Ecto neural progenitor cell (in vitro differentiated cells): Measurements from ENCODE around the gene EMX1.

Source experiments
- DNase-seq: peaks from one replicate; pipeline ENCODE4 v3.0.0-alpha.2; 2018; ENCODE audit warnings: low spot score

Gene EMX1

DNA sequence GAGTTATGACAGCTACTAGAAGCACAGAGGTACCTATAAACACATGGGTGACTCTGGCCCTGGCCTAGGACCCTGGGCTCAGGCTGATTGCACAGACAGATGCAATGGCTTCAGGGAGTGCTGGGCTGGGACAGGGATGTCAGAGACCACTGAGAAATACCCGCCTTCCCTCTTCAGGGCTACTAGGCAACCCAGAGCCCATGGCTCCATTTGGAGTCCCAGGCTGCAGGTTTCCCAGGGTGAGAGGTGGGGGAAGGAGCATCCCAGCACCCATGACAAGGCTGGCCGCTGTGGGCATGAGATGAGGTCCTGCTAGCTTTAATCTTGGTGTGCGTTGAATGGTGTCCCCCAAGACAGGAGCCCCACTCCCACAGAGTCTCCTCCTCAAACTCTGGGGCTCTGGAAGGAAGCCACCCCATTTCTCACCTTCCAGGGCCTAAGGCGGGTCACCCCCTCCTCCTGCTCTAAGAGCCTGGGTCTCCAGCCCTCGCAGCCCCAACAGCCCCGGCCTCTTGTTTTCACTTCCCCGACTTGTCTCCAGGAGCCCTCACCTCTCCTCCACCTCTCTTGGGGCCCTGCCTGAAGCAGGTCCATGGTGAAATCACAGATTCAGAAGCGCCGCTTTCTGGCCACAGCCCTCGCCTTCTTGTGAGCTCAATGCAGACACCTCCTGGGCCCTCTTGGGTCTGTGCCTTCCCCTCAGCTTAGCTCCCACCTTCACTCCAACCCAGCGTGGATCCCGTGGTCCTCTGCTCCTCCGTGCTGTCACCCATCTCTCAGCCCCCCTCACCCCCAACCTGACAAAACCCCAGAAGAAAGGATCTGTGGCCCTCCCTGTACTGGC is 41.4 kb downstream of the EMX1 start:
- no peak for DNase-seq

DNA sequence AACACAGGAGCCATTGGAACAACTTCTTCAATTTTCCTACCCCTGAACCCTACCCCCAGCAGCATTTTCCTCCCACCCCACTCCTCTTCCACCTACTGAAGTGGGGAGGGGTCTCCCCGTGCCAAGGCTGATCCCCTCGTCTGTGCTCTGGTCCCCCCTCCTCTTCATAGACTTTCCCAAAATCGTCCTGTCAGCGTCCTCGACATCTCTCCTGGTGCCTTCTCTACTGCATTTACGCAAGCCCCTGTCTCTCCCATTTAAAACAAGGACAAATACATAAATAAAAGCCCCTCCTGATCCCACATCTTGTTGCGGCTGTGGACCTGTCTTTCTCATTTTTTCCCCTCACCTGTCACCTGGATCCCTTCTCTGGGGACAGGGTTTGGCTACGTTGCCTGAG is 42.2 kb downstream of the EMX1 start:
- DNase-seq, result no peak

- DNase-seq, result no peak
Observed at GRCh38 chr2:72959995-72960981, 43.0 kb downstream of the EMX1 start.

DNA sequence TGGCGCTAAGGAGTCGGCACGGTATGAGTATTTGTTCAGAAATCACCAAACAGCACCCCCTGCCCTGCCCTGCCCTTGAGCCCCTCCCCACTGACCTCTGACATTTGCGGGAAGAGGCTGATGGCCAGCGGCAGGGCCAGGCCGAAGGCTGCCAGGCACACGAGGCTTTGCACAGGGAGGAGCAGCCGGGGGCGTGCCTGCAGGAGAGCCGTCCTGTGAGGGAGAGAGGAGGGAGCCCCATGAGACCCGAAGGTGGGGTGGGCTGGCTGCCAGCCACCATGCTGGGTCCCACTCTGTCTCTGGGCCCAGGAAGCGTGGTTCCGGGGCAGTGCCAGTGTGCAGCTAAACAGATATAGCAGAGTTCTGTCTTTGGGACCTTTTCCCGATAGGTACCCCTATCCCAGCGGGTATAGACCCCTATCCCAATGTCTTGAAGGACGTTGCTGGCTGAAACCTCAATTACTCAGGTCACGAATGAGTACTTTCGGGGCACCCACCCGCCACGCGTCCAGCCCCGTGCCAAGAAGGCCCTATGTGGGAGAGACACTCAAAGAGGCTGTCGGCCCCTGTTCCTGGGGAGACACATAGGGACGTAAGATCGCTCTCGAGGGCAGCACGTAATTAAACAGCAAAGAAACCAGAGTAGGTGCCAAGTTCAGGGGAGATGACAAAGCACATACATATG is 43.9 kb downstream of the EMX1 start:
- DNase-seq, result no peak

DNA sequence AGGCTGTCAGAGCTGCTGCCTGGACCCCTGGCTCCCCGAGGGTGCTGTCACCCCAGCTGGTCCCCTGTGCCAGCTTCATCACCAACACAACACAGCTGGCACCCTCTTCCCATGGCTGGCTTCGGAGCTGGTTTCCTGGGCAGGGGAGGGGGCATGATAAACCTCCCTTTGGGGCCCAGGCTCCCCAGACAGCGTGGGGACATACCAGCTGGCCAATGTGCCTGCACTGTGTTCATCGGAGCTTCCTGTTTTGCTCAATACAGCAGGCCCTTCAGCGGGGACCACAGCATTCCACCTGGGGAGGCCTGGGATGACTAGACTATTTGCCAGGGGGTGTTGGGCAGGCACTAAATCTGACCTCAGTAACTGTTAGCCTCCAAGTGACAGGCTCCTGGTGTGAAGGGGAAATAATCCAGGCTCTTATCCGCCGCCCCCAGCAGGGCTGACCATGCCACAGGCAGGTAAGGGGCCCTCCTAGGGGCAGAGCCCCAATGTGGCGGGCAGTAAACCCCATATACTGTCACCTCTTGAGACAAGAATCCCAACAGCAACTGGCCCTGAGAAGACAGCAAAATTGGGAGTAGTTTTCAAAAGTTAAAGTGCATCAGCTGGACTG is 44.6 kb downstream of the EMX1 start:
- no peak for DNase-seq

DNA sequence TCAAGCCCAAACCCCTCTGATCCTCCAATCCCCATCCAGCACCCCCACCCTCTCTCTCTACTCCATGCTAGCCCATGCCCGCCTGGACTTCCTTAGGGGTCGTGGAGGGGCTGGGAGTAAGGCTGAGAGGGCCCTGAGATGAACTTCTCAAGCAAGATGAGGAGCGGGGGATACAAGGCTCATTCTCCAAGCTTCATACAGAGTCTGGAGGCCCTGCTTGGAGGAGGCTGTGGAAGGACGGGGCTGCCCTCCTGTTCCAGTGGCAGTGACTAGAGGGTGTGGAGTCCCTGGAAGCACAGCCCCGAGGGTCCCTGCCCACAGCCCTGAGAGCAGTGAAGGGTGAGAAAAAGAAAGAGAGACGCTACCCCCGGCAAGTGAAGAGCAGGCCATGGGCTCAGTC is 45.6 kb downstream of the EMX1 start:
- no peak for DNase-seq

- no peak for DNase-seq
Observed at GRCh38 chr2:72963423-72964145, 46.3 kb downstream of the EMX1 start.

DNA sequence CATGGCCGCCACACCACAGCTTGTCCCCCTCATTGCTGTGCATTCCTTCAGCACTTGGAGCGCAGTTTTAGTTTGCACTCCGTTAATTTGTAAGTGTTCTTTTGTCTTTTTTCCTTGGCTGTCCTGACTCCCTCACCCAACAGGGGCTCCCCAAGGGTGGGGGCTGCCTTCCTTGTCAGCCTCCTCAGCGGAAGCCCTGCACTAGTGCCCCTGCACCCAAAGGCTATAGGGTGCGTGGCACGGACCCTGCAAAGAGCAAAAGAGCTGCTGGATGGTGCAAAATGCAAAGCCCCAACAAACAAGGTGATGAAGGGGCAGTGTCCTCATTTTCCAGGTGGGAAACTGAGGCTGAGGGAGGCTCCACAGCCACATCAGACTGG is 46.8 kb downstream of the EMX1 start:
- no peak for DNase-seq

DNA sequence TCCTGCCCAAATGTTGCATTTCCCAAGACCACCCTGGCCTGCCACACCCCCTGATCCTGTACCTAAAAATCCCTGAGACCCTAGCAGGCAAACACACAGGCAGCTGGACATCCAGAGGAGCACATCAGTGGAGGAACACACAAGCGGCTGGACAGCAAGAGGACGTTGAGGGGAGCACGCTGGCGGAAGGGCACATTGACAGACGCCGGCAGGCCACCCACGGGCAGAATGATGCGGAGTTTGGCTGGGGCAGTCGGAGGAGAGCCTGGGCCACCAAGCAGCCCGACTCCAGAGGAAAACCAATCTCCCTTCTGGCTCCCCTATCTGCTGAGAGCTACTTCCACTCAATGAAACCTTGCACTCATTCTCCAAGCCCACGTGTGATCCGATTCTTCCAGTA is 47.7 kb downstream of the EMX1 start:
- DNase-seq, result no peak

DNA sequence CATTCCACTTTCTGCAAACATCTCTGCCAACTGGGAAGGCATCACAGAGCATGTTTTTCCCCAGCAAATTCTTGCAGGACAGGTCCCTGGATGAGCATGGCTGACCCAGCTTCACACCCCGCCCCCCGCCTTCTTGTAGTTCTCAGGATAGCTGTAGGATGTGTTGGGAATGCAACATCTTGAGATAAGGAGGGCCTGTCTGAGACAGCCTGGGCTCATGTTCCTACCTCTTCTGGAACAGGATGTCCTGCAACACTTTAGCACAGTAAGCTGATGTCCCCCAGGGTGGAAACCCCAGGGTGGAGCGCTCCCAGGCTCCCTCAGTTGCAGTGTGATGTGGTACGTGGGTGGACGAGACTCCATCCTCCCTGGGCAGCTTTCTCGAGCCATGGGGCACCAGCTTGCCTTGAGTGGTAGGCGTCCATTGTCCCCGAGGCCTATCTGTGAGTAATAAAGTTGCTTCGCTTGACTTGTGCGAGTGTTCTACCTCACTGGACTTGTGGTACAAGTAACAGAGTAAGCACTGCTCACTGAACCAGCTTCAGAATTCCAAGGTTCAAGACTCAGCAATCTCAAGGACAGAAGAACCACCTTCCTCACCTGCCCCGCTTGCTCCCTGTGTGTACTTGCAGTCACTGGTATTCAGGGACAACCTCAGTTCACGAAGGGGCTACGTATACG is 48.6 kb downstream of the EMX1 start:
- DNase-seq, result no peak

GRCh38 chr2:72968286-72968685 is 51.0 kb downstream of the EMX1 start:
- DNase-seq, result no peak

- no peak for DNase-seq
Observed at GRCh38 chr2:72969706-72970105, 52.4 kb downstream of the EMX1 start.

DNA sequence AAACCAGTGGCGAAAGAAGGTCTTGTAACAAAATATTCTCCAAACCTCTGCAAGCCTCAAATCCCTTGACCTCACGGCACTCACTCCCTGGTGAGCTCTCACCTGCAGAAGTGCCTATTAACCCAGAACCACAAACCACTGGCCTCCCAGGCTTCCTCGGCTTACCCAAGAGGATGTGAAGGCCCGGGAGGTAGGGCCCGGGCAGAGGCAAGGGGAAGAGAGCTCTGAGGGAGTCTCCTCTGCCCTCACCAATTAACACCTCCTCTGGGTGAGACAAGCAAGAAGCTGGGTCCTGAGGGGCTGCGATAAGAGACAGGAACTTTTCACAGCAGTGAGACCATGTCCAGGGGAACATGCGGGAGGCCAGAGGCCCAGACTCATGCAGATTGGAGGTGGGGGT is 53.7 kb downstream of the EMX1 start:
- no peak for DNase-seq

DNA sequence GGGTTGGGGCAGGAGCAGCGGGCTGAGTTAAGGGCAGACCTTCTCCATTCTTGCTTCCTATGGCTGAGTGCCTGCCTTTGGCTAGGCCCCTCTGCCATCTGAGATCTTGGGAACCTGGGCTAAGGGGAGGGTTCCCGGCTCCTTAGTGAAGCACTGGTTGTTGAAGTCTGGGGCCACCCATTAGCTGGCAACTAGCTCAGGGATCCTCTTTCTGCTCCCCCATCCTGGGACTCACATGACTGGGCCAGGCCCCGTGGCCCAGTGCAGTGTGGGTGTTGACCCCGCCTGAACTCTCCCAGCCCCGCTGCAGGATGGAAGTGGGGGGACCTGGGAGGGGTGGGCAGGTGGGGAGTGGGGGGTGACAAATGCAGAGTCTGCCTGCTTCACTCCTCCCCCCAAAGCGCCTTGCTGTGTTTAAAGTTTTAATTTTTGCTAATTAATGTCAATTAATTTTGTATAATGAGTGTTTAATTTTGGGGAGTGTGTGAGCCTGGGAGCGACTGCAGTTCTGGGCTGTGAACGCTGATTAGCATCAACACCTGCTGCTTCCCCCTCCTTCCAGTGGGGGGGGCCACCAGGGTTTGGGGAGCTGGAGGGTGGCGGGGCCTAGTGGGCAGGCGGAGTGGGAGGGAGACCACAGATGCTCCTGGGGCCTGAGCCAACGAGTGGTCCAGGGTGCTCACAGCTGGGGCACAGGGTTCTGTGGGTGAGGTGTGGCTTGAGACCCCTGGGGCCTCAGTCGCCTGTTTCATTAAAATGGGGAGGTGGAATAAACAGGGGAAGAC is 55.2 kb downstream of the EMX1 start:
- DNase-seq, result no peak

GRCh38 chr2:72973137-72973535 is 55.8 kb downstream of the EMX1 start:
- no peak for DNase-seq

DNA sequence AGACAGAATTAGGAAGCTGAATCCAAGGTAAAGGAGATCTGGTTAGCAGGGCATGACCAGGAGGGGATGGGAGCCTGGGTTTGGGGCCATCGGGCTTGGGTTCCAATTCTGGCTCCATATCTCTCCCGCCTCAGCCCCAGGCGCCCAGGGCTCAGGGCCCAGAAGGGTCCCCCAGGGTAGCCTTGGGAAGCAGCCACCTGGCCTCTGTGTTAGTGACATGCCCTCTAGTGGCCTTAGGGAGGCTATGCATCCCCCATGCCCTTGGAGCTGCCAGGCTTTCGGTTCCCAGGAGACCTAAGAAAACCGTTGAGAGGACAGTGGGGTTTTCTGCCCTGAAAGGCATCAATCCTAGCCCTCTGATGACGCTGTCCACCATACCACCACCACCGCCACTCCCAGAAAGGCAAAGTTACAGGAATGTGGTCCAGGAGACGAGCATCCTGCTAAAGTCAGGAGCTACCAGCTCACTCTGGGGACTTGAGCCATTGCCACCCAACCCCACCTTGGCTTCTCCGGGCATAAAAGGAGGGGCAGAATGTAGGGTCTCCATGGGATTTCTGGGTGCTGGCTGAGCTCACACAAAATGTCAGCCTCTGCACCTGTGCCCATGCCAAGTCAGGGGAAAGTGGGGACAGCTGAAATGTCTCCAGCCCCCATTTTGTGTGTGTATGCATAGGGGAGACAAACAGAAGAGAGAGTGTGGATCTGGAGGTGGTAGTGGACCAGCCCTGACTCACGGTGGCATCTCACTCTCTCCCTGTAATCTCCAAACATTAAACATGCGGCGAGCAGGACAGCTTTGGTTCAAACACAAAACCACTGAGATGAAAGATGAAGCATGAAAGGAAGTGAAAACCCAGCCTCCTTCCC is 56.5 kb downstream of the EMX1 start:
- peak; percentile 78 for DNase-seq

GRCh38 chr2:72974436-72974754 is 57.1 kb downstream of the EMX1 start:
- DNase-seq, result no peak

- no peak for DNase-seq
Observed at GRCh38 chr2:72975017-72975416, 57.7 kb downstream of the EMX1 start.

GRCh38 chr2:72979896-72980295 is 62.6 kb downstream of the EMX1 start:
- no peak for DNase-seq
